H1 (cell line): ENCODE results near the gene WDR27. TPM values are rescaled to one million over a fixed set of nuclear protein-coding genes. Genes with fewer than 3 reads are reported as not detected.

Experiments
- CTCF ChIA-PET: fragments of 300-600 bp; sonication (Branson Sonifier 250); formaldehyde crosslinking; loops from one replicate; lab custom pipeline; 2021; ENCODE audit not compliant: partially characterized antibody; lab: Charles Lee
- POLR2A ChIA-PET: fragments of 300-600 bp; sonication (Branson Sonifier 250); formaldehyde crosslinking; loops from one replicate; lab custom pipeline; 2021; ENCODE audit warnings: inconsistent platforms; ENCODE audit not compliant: partially characterized antibody; lab: Charles Lee
- DNase-seq, 2 experiments: peaks; one replicate each; pipeline versions ENCODE4 v3.0.0 to v3.0.0-alpha.2; 2010 to 2022; ENCODE audit warnings: low spot score in 2 of 2, low read depth in 1 of 2, mixed read lengths in 1 of 2
- FAIRE-seq: peaks from 2 replicates; lab custom pipeline; 2011; peaks lifted over from hg19 to GRCh38; lab: Jason Lieb, UNC
- H2AFZ ChIP-seq: 2 replicates; pipeline ENCODE4 v1.8.1; 2012; ENCODE audit warnings: low read length, inconsistent platforms
- H2AK5ac ChIP-seq: 2 replicates; pipeline ENCODE4 v1.6.1; 2013; ENCODE audit warnings: low read depth, low read length
- H2BK120ac ChIP-seq: replicated peaks from 2 replicates; pipeline ENCODE3; 2013; ENCODE audit warnings: low read depth, low read length, inconsistent platforms
- H2BK12ac ChIP-seq: 2 replicates; pipeline ENCODE4 v1.6.1; 2013; ENCODE audit warnings: low read depth, low read length
- H2BK15ac ChIP-seq: 2 replicates; pipeline ENCODE4 v1.6.1; 2013; ENCODE audit warnings: low read length
- H2BK20ac ChIP-seq: 2 replicates; pipeline ENCODE4 v1.6.1; 2013; ENCODE audit warnings: low read length
- H2BK5ac ChIP-seq: 2 replicates; pipeline ENCODE4 v1.6.1; 2013; ENCODE audit warnings: low read depth, low read length
- H3K14ac ChIP-seq: 2 replicates; pipeline ENCODE4 v1.6.1; 2013; ENCODE audit warnings: inconsistent platforms; ENCODE audit not compliant: insufficient read length
- H3K18ac ChIP-seq: 2 replicates; pipeline ENCODE4 v1.6.1; 2013; ENCODE audit warnings: low read length; ENCODE audit errors: extremely low read depth
- H3K23ac ChIP-seq: 2 replicates; pipeline ENCODE4 v1.6.1; 2013; ENCODE audit warnings: inconsistent platforms; ENCODE audit not compliant: insufficient read length
- H3K23me2 ChIP-seq: 2 replicates; pipeline ENCODE4 v1.6.1; 2013; ENCODE audit warnings: low read depth, low read length
- H3K27ac ChIP-seq: 2 replicates; pipeline ENCODE4 v1.6.1; 2011; ENCODE audit warnings: low read depth, low read length, inconsistent platforms
- H3K27me3 ChIP-seq, 4 experiments: replicated peaks in 1 of 4; 1 replicate in 1 of 4; 2 replicates in 3 of 4; pipeline versions ENCODE4 v1.6.1 to v1.8.1; 2011 to 2013; ENCODE audit warnings: low read length in 3 of 4, mild to moderate bottlenecking in 3 of 4, inconsistent platforms in 2 of 4, mixed read lengths in 2 of 4, moderate library complexity in 1 of 4; ENCODE audit not compliant: control insufficient read depth in 3 of 4, insufficient read depth in 3 of 4; ENCODE audit errors: extremely low read depth in 1 of 4
- H3K36me3 ChIP-seq, 4 experiments: 2 replicates each; pipeline versions ENCODE4 v1.6.1 to v1.8.1; 2011 to 2013; ENCODE audit warnings: mild to moderate bottlenecking in 4 of 4, low read length in 3 of 4, moderate library complexity in 2 of 4, control low read depth in 1 of 4, inconsistent platforms in 1 of 4; ENCODE audit not compliant: insufficient read depth in 4 of 4, control insufficient read depth in 2 of 4
- H3K4ac ChIP-seq: replicated peaks from 2 replicates; pipeline ENCODE3; 2013; ENCODE audit warnings: low read length, low read depth, mixed read lengths, inconsistent platforms; ENCODE audit not compliant: insufficient read length
- H3K4me1 ChIP-seq, 4 experiments: replicated peaks in 1 of 4; 1 replicate in 1 of 4; 2 replicates in 3 of 4; pipeline versions ENCODE4 v1.6.1 to v1.8.1; 2011 to 2013; ENCODE audit warnings: low read length in 3 of 4, inconsistent platforms in 2 of 4, mixed read lengths in 1 of 4; ENCODE audit not compliant: insufficient read depth in 4 of 4, control insufficient read depth in 3 of 4
- H3K4me2 ChIP-seq, 2 experiments: 2 replicates each; pipeline versions ENCODE4 v1.6.1 to v1.8.1; 2011 to 2013; ENCODE audit warnings: low read depth in 2 of 2, low read length in 2 of 2, control low read depth in 1 of 2, inconsistent platforms in 1 of 2, mild to moderate bottlenecking in 1 of 2; ENCODE audit not compliant: insufficient read depth in 1 of 2
- H3K4me3 ChIP-seq, 4 experiments: fragments of 200-600, 300-600 bp in 1 of 4; sonication (generic), shearing (Covaris generic), sonication (Bioruptor Twin) in 1 of 4; 2 replicates each; pipeline versions ENCODE4 v1.5.1 to v1.8.1; 2011 to 2016; ENCODE audit warnings: low read length in 4 of 4, low read depth in 3 of 4, control low read depth in 2 of 4, inconsistent platforms in 2 of 4, mild to moderate bottlenecking in 2 of 4, mixed read lengths in 1 of 4, moderate library complexity in 1 of 4; ENCODE audit not compliant: insufficient read depth in 2 of 4; ENCODE audit errors: extremely low read depth in 1 of 4
- H3K56ac ChIP-seq: replicated peaks from 2 replicates; pipeline ENCODE3; 2013; ENCODE audit warnings: low read depth, mild to moderate bottlenecking, mixed read lengths, low read length, inconsistent platforms; ENCODE audit not compliant: insufficient read length
- H3K79me1 ChIP-seq: 2 replicates; pipeline ENCODE4 v1.6.1; 2013; ENCODE audit warnings: low read depth, low read length, control low read depth
- H3K79me2 ChIP-seq, 2 experiments: 2 replicates each; pipeline versions ENCODE4 v1.6.1 to v1.8.1; 2012 to 2013; ENCODE audit warnings: low read length in 2 of 2, mild to moderate bottlenecking in 2 of 2, inconsistent platforms in 1 of 2; ENCODE audit not compliant: insufficient read depth in 2 of 2, control insufficient read depth in 1 of 2
- H3K9ac ChIP-seq, 4 experiments: replicated peaks in 1 of 4; 1 replicate in 1 of 4; 2 replicates in 3 of 4; pipeline versions ENCODE4 v1.6.1 to v1.8.1; 2011 to 2013; ENCODE audit warnings: low read depth in 3 of 4, low read length in 3 of 4, control low read depth in 2 of 4, mild to moderate bottlenecking in 2 of 4, moderate library complexity in 2 of 4, inconsistent platforms in 1 of 4; ENCODE audit errors: extremely low read depth in 1 of 4
- H3K9me3 ChIP-seq, 2 experiments: 2 replicates each; pipeline versions ENCODE4 v1.6.1 to v1.8.1; 2012 to 2013; ENCODE audit warnings: mild to moderate bottlenecking in 2 of 2, moderate library complexity in 2 of 2, control low read depth in 1 of 2, inconsistent platforms in 1 of 2, low read depth in 1 of 2, low read length in 1 of 2, mixed read lengths in 1 of 2; ENCODE audit not compliant: insufficient read depth in 2 of 2
- H4K20me1 ChIP-seq, 2 experiments: replicated peaks in 1 of 2; 2 replicates each; pipeline versions ENCODE3 to v1.8.1; 2011 to 2013; ENCODE audit warnings: inconsistent platforms in 2 of 2, low read length in 2 of 2, mild to moderate bottlenecking in 1 of 2; ENCODE audit not compliant: insufficient read depth in 2 of 2, control insufficient read depth in 1 of 2
- H4K5ac ChIP-seq: 2 replicates; pipeline ENCODE4 v1.6.1; 2013; ENCODE audit warnings: low read length, low read depth, mixed read lengths, inconsistent platforms; ENCODE audit not compliant: insufficient read length
- H4K8ac ChIP-seq: 2 replicates; pipeline ENCODE4 v1.8.0; 2013; ENCODE audit warnings: mild to moderate bottlenecking, moderate library complexity, low read length, inconsistent platforms; ENCODE audit not compliant: insufficient read depth; ENCODE audit errors: extremely low read depth
- H4K91ac ChIP-seq: replicated peaks from 2 replicates; pipeline ENCODE3; 2013; ENCODE audit warnings: low read length, mixed read lengths, inconsistent platforms; ENCODE audit not compliant: insufficient read length
- CTCF ChIP-seq, 3 experiments: IDR thresholded peaks; 1 replicate in 2 of 3; 2 replicates in 1 of 3; pipeline versions ENCODE4 v1.5.1 to v1.6.1; 2011; ENCODE audit warnings: low read length in 3 of 3, mild to moderate bottlenecking in 3 of 3, inconsistent platforms in 2 of 3, low read depth in 1 of 3, moderate library complexity in 1 of 3; ENCODE audit not compliant: insufficient read depth in 1 of 3; ENCODE audit errors: control extremely low read depth in 1 of 3
- JUN ChIP-seq: IDR thresholded peaks from 2 replicates; pipeline ENCODE4 v1.6.1; 2011; ENCODE audit warnings: low read depth, mild to moderate bottlenecking, improper control_type of control experiment, low read length
- TCF12 ChIP-seq: IDR thresholded peaks from 2 replicates; pipeline ENCODE4 v1.6.1; 2011; ENCODE audit warnings: low read depth, mild to moderate bottlenecking, low read length
- WGBS, 2 experiments: shearing (Covaris generic) in 1 of 2; methylation state at CpG; one replicate each; pipeline versions ENCODE4 v1.1.6 to v1.1.7; 2013 to 2015; ENCODE audit warnings: low lambda C conversion rate in 2 of 2, mixed read lengths in 2 of 2, inconsistent platforms in 1 of 2, low coverage in 1 of 2, missing lambda C conversion rate in 1 of 2; ENCODE audit not compliant: insufficient replicate concordance in 2 of 2, insufficient coverage in 1 of 2, insufficient read length in 1 of 2; ENCODE audit errors: extremely low coverage in 1 of 2, missing lambda C conversion rate in 1 of 2; 5-methylcytosine and 5-hydroxymethylcytosine counted together
- polyA plus RNA-seq, 7 experiments: library from polyadenylated mRNA; depleted of rRNA in 3 of 7; stranded (reverse) in 5 of 7; unstranded in 2 of 7; fragments of >200 nt in 5 of 7; fragments of 200-250 nt in 2 of 7; gene quantifications; 1 replicate in 5 of 7; 2 replicates in 1 of 7; 4 replicates in 1 of 7; pipeline versions ENCODE4 v1.2.1 to v1.2.3, GENCODE V29; 2011 to 2013; ENCODE audit warnings: missing spikeins in 2 of 7, mixed read lengths in 2 of 7
- total RNA-seq: library from RNA; stranded (reverse); fragmentation: NEBNext Ultra II Directional; extraction: Animal tissue kit (Norgen Biotek cat#: 25700); gene quantifications from 2 replicates; pipeline ENCODE4 v1.2.1, GENCODE V29; 2021

WDR27 gene
- total and polyA plus RNA-seq, 2 of the 8 experiments (the other 6 are each of a cell fraction or from before 2014, with no cell fraction given): 53.6 to 68.6 TPM

GRCh38 chr6:169577236-169577635, 124.6 kb downstream of the WDR27 start:
- no peak for DNase-seq
- Histone ChIP-seq H3K79me1 (no peaks in the 10 kb centered on the region), H3K14ac (no peak overlapping the region), H4K20me1 (no peaks in the 10 kb centered on the region), H2BK5ac (no peak overlapping the region), H2BK120ac (no peak overlapping the region), H4K5ac (no peak overlapping the region), H3K56ac (no peak overlapping the region), H3K4me3 (no peak overlapping the region), H2BK20ac (no peak overlapping the region), H3K23me2 (no peaks in the 10 kb centered on the region; the same call in 1 of the 2 replicates), H3K79me2 (no peaks in the 10 kb centered on the region), H4K8ac (no peak overlapping the region), H2BK15ac (no peak overlapping the region), H2AK5ac (no peak overlapping the region), H3K4ac (no peak overlapping the region), H3K27ac (no peak overlapping the region), H3K4me1 (no peaks in the 10 kb centered on the region), H3K27me3 (no peaks in the 10 kb centered on the region), H3K9me3 (no peaks in the 10 kb centered on the region), H3K23ac (no peak overlapping the region), H4K91ac (no peak overlapping the region), H2BK12ac (no peak overlapping the region), H3K36me3 (peaks cover 0 to 2% (median 0%) of the 10 kb centered on the region in 4 experiments; a peak in 2 of 8 replicates), H3K4me2 (no peak overlapping the region), H2AFZ (no peak overlapping the region), H3K9ac (no peak overlapping the region), H3K18ac (no peak overlapping the region)
- ChIA-PET CTCF (interaction anchor here (2.2 kb wide), 1 partner anchor 8 kb away, joined by 5 read pairs; no protein-coding TSS in a partner anchor), POLR2A (no interaction called here)
- WGBS, 2 experiments: 96% methylated on average over 23 of the region's 38 CpGs; no CpG with 5 or more reads in 1 of the 2 experiments
- FAIRE-seq: no peak
- TF ChIP-seq TCF12 (no peak), JUN (no peak), CTCF (IDR thresholded peaks at IDR 0.05; ENCODE audit: control extremely low read depth in 1 of 3, insufficient read depth in 1 of 3, low read depth in 1 of 3, low read length in 3 of 3) (peak in 2 of 3 experiments; percentile 4 to 7; a peak in 2 of 4 replicates)
